ENCODE measurements around the gene ST3GAL4. TPM values are rescaled to one million over a fixed set of nuclear protein-coding genes. Genes with fewer than 3 reads are reported as not detected.

The ST3GAL4 gene
- total RNA-seq, 1 experiment from 2014 or later = 11.2 TPM

- no TSS peak for BruUV-seq (replicated peaks)
- POLR2A ChIA-PET = no interaction called here
- Mint-ChIP-seq H3K4me1 (ENCODE audit: low read depth, unreplicated experiment) (no peaks in the 10 kb centered on the region), H3K4me3 (ENCODE audit: unreplicated experiment) (no peak overlapping the region), H3K27me3 (ENCODE audit: insufficient read depth, unreplicated experiment) (no peaks in the 10 kb centered on the region), H3K36me3 (ENCODE audit: insufficient read depth, unreplicated experiment) (no peaks in the 10 kb centered on the region), H3K27ac (ENCODE audit: unreplicated experiment) (no peak overlapping the region), H3K9me3 (ENCODE audit: unreplicated experiment) (no peaks in the 10 kb centered on the region)
- H3K9me3 ChIP-seq = no peaks in the 10 kb centered on the region
- no peak for DNase-seq
- CTCF ChIA-PET = no interaction called here
- intact Hi-C loops (cut with micrococcal nuclease; ENCODE audit: unreplicated experiment) = loop anchor here (5.0 kb wide), 1 partner anchor 101 kb away; no protein-coding TSS in a partner anchor
- peaks cover 5% of the 10 kb centered on the region; the same call in 1 of the 2 replicates for H3K4me1 ChIP-seq
- H3K36me3 ChIP-seq (ENCODE audit: control insufficient read depth, insufficient read depth, low read length) = no peaks in the 10 kb centered on the region
- H3K4me3 ChIP-seq (ENCODE audit: low read depth, low read length) = no peak overlapping the region
- H3K27me3 ChIP-seq (replicated peaks; ENCODE audit: control insufficient read depth, insufficient read depth, low read length) = no peaks in the 10 kb centered on the region
- no peak for TF ChIP-seq CTCF (IDR thresholded peaks at IDR 0.05; ENCODE audit: insufficient read depth in 1 of 2, low read depth in 1 of 2, low read length in 1 of 2, severe bottlenecking in 1 of 2, unreplicated experiment in 1 of 2)
Measured at GRCh38 chr11:126413426-126413825, 57.9 kb downstream of the ST3GAL4 start.

- no peaks in the 10 kb centered on the region for H3K36me3 Mint-ChIP-seq (ENCODE audit: insufficient read depth, unreplicated experiment)
- no peaks in the 10 kb centered on the region for H3K9me3 ChIP-seq
- H3K27me3 ChIP-seq (replicated peaks; ENCODE audit: control insufficient read depth, insufficient read depth, low read length) = no peaks in the 10 kb centered on the region
- no peaks in the 10 kb centered on the region for H3K36me3 ChIP-seq (ENCODE audit: control insufficient read depth, insufficient read depth, low read length)
- H3K27ac Mint-ChIP-seq (ENCODE audit: unreplicated experiment) = no peak overlapping the region
- H3K4me3 ChIP-seq (ENCODE audit: low read depth, low read length) = no peak overlapping the region
- DNase-seq = no peak
- H3K4me3 Mint-ChIP-seq (ENCODE audit: unreplicated experiment) = no peak overlapping the region
- no peaks in the 10 kb centered on the region for H3K27me3 Mint-ChIP-seq (ENCODE audit: insufficient read depth, unreplicated experiment)
- H3K4me1 Mint-ChIP-seq (ENCODE audit: low read depth, unreplicated experiment) = no peaks in the 10 kb centered on the region
- TF ChIP-seq CTCF (IDR thresholded peaks at IDR 0.05; ENCODE audit: insufficient read depth in 1 of 2, low read depth in 1 of 2, low read length in 1 of 2, severe bottlenecking in 1 of 2, unreplicated experiment in 1 of 2) = no peak
- H3K4me1 ChIP-seq = peaks cover 5% of the 10 kb centered on the region; the same call in 1 of the 2 replicates
- no TSS peak for BruUV-seq (replicated peaks)
- no peaks in the 10 kb centered on the region for H3K9me3 Mint-ChIP-seq (ENCODE audit: unreplicated experiment)
- ChIA-PET CTCF (no interaction called here), POLR2A (no interaction called here)
- intact Hi-C loops (cut with micrococcal nuclease; ENCODE audit: unreplicated experiment) = loop anchor here (5.0 kb wide), 1 partner anchor 102 kb away; no protein-coding TSS in a partner anchor
Measured at GRCh38 chr11:126413843-126414405, 58.4 kb downstream of the ST3GAL4 start.

DNA sequence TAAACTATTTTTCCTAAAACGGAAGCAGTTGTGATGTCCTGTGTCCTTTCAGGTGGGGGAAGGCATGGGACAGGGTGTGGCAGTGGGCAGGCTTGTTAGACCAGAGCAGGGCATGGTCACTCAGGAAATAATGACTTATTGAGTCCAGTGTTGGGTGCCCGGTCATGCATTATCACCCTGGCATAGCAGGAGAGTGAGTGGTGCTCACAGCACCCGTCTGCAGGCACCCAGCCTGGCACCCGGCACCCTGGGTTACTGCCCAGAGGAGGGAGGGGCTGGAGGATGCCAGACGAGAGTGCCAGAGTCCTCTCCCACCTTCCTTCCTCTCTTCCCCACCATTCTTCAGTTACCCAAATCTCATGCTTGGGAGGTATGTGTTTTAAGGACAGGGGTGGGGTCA is 59.1 kb downstream of the ST3GAL4 start:
- CTCF ChIA-PET = no interaction called here
- TF ChIP-seq CTCF (IDR thresholded peaks at IDR 0.05; ENCODE audit: insufficient read depth in 1 of 2, low read depth in 1 of 2, low read length in 1 of 2, severe bottlenecking in 1 of 2, unreplicated experiment in 1 of 2) = no peak
- Mint-ChIP-seq H3K27ac (ENCODE audit: unreplicated experiment) (no peak overlapping the region), H3K4me1 (ENCODE audit: low read depth, unreplicated experiment) (no peaks in the 10 kb centered on the region), H3K9me3 (ENCODE audit: unreplicated experiment) (no peaks in the 10 kb centered on the region), H3K4me3 (ENCODE audit: unreplicated experiment) (no peak overlapping the region), H3K27me3 (ENCODE audit: insufficient read depth, unreplicated experiment) (no peaks in the 10 kb centered on the region), H3K36me3 (ENCODE audit: insufficient read depth, unreplicated experiment) (no peaks in the 10 kb centered on the region)
- Histone ChIP-seq H3K4me1 (peaks cover 5% of the 10 kb centered on the region; the same call in 1 of the 2 replicates), H3K9me3 (no peaks in the 10 kb centered on the region), H3K4me3 (ENCODE audit: low read depth, low read length) (no peak overlapping the region), H3K36me3 (ENCODE audit: control insufficient read depth, insufficient read depth, low read length) (no peaks in the 10 kb centered on the region), H3K27me3 (replicated peaks; ENCODE audit: control insufficient read depth, insufficient read depth, low read length) (no peaks in the 10 kb centered on the region)
- BruUV-seq (replicated peaks) = no TSS peak
- intact Hi-C loops (cut with micrococcal nuclease; ENCODE audit: unreplicated experiment) = loop anchor here (5.0 kb wide), 1 partner anchor 102 kb away; no protein-coding TSS in a partner anchor
- no peak for DNase-seq
- POLR2A ChIA-PET = no interaction called here
